D721Med (cell line): ENCODE data around the gene CRYBG3.

Source experiments
- DNase-seq: peaks from one replicate; pipeline ENCODE4 v3.0.0; 2011; ENCODE audit warnings: low spot score; ENCODE audit not compliant: insufficient read length
- FAIRE-seq: peaks from 2 replicates; lab custom pipeline; 2011; peaks lifted over from hg19 to GRCh38; lab: Jason Lieb, UNC
- TF ChIP-seq, protein P1 (sequence below): IDR thresholded peaks from 2 replicates; pipeline ENCODE4 v1.5.1; 2012; ENCODE audit warnings: mild to moderate bottlenecking, control low read depth; ENCODE audit not compliant: insufficient read depth; ENCODE audit errors: missing control alignments

The CRYBG3 gene

GRCh38 chr3:97952280-97952679 is 130.5 kb downstream of the CRYBG3 start:
- FAIRE-seq (no peak), DNase-seq (no peak)

DNA sequence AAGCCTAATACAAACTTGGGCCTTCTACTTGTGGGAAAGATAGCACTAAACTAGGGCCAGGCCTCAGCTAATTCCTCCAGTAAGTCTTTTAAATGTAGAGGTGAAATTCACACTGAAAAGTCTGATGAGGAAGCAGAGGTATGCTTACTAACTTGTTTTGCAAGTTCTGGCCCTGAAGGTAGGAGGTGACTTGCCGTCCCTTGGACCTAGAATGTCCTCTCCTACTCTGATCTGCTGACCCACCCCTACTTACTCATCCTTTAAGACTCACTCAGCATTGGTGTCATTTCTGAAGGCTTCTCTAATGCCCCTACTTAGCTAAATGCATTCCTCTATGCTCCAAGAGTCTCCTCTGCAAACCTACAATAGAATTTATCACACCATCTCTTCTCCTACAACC is 131.1 kb downstream of the CRYBG3 start:
- DNase-seq (no peak), FAIRE-seq (no peak)
- TF ChIP-seq, protein P1, sequence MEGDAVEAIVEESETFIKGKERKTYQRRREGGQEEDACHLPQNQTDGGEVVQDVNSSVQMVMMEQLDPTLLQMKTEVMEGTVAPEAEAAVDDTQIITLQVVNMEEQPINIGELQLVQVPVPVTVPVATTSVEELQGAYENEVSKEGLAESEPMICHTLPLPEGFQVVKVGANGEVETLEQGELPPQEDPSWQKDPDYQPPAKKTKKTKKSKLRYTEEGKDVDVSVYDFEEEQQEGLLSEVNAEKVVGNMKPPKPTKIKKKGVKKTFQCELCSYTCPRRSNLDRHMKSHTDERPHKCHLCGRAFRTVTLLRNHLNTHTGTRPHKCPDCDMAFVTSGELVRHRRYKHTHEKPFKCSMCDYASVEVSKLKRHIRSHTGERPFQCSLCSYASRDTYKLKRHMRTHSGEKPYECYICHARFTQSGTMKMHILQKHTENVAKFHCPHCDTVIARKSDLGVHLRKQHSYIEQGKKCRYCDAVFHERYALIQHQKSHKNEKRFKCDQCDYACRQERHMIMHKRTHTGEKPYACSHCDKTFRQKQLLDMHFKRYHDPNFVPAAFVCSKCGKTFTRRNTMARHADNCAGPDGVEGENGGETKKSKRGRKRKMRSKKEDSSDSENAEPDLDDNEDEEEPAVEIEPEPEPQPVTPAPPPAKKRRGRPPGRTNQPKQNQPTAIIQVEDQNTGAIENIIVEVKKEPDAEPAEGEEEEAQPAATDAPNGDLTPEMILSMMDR = no peak

More at GRCh38 chr3:97952280-97952679, 130.5 kb downstream of the CRYBG3 start:
- TF ChIP-seq, protein P1 = no peak

DNA sequence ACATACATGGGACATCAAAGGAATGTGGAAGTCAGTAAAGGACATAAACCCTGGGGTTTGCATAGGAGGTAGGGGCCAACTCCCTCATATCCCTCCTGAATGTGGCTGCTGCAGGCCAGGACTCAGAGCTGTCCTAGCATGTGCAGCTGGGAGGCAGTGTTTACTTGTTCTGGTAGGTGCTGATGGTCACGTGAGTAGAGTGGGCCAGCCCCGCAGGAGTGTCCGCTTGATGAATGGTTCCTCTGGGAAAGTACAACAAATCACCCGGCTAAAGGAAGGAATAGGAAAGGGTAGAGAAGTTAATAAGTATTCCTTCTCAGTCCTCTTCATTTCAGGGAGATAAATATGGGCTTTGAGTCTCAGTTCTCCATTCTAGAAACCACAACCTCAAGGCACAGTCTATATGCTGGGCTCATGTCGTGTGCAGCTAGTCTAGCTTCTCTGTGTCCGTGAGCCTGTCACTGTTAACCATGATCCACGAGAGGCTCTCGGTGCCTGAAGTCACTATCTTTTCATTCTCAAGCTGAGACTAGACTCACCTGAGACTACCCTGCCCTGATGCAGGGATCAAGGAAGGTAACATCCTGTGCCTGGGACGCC is 132.5 kb downstream of the CRYBG3 start:
- FAIRE-seq (no peak), DNase-seq (no peak)
- TF ChIP-seq, protein P1 = no peak

DNA sequence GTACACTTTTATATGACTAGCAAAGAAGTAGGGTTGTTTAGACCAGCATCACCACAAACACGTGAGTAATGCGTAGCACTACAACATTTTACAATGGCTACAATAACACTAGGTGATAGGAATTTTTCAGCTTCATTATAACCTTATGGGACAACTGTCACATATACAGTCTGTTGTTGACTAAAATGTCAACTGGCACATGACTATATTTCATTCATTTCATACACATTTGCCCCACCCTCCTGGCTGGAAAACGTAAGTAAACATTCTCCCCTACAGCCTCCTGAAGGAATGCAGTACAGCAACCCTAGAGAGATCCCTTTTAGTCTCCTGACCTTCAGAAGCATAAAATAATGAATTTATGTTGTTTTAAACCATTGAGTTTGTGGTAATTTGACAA is 134.2 kb downstream of the CRYBG3 start:
- DNase-seq = no peak
- TF ChIP-seq, protein P1 = no peak
- no peak for FAIRE-seq

DNA sequence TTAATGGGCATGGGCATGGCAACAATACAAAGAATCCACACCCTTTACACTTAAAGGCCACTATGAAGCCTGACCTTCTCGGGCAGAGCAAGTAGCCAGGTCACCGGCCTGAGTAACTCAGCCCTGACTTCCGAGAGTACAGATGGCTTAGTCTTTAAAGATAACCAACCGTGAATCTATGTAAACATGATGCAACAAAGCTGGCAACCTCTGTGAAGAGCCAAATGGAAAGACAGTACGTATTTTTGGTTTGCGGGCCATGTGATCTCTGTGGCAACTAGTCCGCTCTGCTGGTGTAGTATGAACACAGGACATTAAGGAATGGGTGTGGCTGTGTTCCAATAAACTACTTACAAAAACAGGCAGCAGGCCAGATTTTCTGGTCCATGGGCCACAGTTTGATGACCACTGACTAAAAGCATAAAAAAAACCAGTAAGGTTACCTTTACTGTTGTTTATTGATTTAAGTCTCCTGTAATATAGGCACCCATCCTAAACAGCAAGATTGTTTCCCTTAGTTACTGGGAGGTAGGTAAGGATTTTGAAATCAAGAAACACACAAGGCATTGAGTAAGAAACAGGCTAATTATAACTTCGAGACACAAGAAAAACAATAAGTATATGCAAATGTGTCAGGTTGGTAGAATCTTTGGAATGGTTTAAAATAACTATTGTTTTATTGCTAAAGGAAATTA is 136.0 kb downstream of the CRYBG3 start:
- TF ChIP-seq, protein P1 = no peak
- DNase-seq = no peak
- no peak for FAIRE-seq

- no peak for FAIRE-seq
- no peak for DNase-seq
Measured at GRCh38 chr3:97958396-97958795, 136.6 kb downstream of the CRYBG3 start.

More at GRCh38 chr3:97958396-97958795, 136.6 kb downstream of the CRYBG3 start:
- TF ChIP-seq, protein P1 = no peak
